ENCODE measurements around the gene REG4.

The REG4 gene

DNA sequence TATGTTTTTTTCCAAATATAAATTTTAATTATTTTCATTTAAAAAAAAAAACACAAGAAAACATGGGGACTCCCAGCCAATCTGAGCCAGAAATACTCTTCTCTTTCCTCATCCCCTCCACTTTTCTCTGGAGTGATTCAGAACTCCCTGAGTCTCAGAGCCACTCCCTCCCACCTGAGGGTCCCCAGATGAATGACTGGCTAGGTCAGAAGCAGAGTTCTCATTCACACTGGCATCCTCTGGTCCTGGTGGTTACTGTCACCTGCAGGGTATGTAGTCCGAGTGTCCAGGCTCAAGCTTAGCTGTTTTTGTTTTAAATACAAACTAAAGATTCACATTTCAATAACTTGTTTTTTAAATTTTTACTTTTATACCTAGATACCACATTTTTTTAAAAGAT is 48.9 kb downstream of the REG4 start:
- Histone ChIP-seq H3K79me1 (ENCODE audit: low read length) (no peaks in the 10 kb centered on the region), H4K8ac (ENCODE audit: low read depth, low read length) (no peak overlapping the region), H3K27me3 (ENCODE audit: insufficient read depth, low read length, poor library complexity) (no peaks in the 10 kb centered on the region), H4K5ac (ENCODE audit: low read length) (no peak overlapping the region), H3K79me2 (ENCODE audit: control insufficient read depth, insufficient read depth, low read length) (no peaks in the 10 kb centered on the region), H3K27ac (ENCODE audit: low read depth, low read length) (no peak overlapping the region), H3K4me2 (ENCODE audit: low read length) (no peak overlapping the region), H3K18ac (ENCODE audit: low read length) (no peak overlapping the region), H3K9ac (ENCODE audit: low read length) (no peak overlapping the region), H3K4ac (ENCODE audit: low read depth, low read length) (no peak overlapping the region), H2BK120ac (ENCODE audit: low read depth, low read length) (no peak overlapping the region), H3K4me3 (ENCODE audit: low read length) (no peak overlapping the region), H3K36me3 (ENCODE audit: control insufficient read depth, insufficient read depth, low read length) (no peaks in the 10 kb centered on the region), H3K56ac (ENCODE audit: low read length) (no peak overlapping the region), H2AK5ac (ENCODE audit: low read length) (no peak overlapping the region), H2BK15ac (replicated peaks; ENCODE audit: low read depth) (no peak overlapping the region), H3K23ac (ENCODE audit: low read length) (no peak overlapping the region), H2BK5ac (ENCODE audit: low read length) (no peak overlapping the region), H3K4me1 (ENCODE audit: control insufficient read depth, low read depth, low read length) (no peaks in the 10 kb centered on the region)
- WGBS (ENCODE audit: extremely low coverage, insufficient coverage, low lambda C conversion rate) = no CpG with 5 or more reads among the region's 1 CpG
- DNase-seq = no peak

DNA sequence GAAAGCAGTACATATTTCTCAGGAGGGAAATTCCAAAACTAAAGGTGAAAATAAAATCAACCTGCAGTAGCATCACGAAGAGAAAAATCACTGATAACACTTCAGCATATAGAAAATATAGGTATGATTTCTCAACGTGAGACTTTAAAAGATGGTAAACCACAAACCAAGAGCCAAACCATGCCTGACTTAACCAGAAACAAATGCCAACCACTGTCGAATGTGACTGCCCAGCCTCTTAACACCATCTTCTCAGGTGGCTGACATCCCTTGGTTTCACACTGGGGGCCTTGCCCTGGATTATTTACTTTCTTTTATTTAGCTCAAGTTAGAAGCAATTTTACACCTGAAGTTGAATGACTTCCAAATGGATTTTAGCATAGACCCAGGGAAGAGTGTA is 52.7 kb downstream of the REG4 start:
- Histone ChIP-seq H2BK15ac (replicated peaks; ENCODE audit: low read depth) (no peak overlapping the region), H3K4ac (ENCODE audit: low read depth, low read length) (no peak overlapping the region), H3K27ac (ENCODE audit: low read depth, low read length) (no peak overlapping the region), H2BK120ac (ENCODE audit: low read depth, low read length) (no peak overlapping the region), H3K9ac (ENCODE audit: low read length) (no peak overlapping the region), H3K18ac (ENCODE audit: low read length) (no peak overlapping the region), H3K4me3 (ENCODE audit: low read length) (no peak overlapping the region), H3K4me1 (ENCODE audit: control insufficient read depth, low read depth, low read length) (no peaks in the 10 kb centered on the region), H2AK5ac (ENCODE audit: low read length) (no peak overlapping the region), H2BK5ac (ENCODE audit: low read length) (no peak overlapping the region), H3K79me1 (ENCODE audit: low read length) (no peaks in the 10 kb centered on the region), H3K36me3 (ENCODE audit: control insufficient read depth, insufficient read depth, low read length) (no peaks in the 10 kb centered on the region), H3K56ac (ENCODE audit: low read length) (no peak overlapping the region), H3K23ac (ENCODE audit: low read length) (no peak overlapping the region), H4K8ac (ENCODE audit: low read depth, low read length) (no peak overlapping the region), H3K4me2 (ENCODE audit: low read length) (no peak overlapping the region), H4K5ac (ENCODE audit: low read length) (no peak overlapping the region), H3K27me3 (ENCODE audit: insufficient read depth, low read length, poor library complexity) (no peaks in the 10 kb centered on the region), H3K79me2 (ENCODE audit: control insufficient read depth, insufficient read depth, low read length) (no peaks in the 10 kb centered on the region)
- no peak for DNase-seq
- WGBS (ENCODE audit: extremely low coverage, insufficient coverage, low lambda C conversion rate) = no CpG with 5 or more reads among the region's 3 CpGs

DNA sequence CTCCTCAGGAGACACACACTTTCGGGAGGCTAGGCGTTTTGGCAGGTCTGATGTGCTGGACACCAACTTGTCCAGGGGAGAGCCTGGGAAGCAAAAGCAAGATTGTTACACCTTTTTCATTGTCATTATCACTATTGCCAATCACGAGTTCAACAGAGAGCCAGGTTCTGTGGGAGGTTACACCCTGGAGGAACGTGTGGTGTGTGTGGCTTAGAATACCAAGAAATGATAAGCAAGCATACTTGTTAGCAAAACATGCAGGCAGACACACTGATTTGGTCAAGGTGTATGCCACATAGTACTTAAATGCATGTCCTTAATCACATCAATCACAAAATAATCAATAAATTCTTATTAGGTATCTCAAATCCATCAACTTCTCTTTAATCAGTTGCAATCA is 58.7 kb downstream of the REG4 start:
- Histone ChIP-seq H4K8ac (ENCODE audit: low read depth, low read length) (no peak overlapping the region), H3K9ac (ENCODE audit: low read length) (no peak overlapping the region), H3K4me3 (ENCODE audit: low read length) (no peak overlapping the region), H3K79me1 (ENCODE audit: low read length) (no peaks in the 10 kb centered on the region), H3K56ac (ENCODE audit: low read length) (no peak overlapping the region), H2BK120ac (ENCODE audit: low read depth, low read length) (no peak overlapping the region), H3K79me2 (ENCODE audit: control insufficient read depth, insufficient read depth, low read length) (no peaks in the 10 kb centered on the region), H2BK15ac (replicated peaks; ENCODE audit: low read depth) (no peak overlapping the region), H3K27ac (ENCODE audit: low read depth, low read length) (no peak overlapping the region), H3K4me1 (ENCODE audit: control insufficient read depth, low read depth, low read length) (no peaks in the 10 kb centered on the region), H4K5ac (ENCODE audit: low read length) (no peak overlapping the region), H3K27me3 (ENCODE audit: insufficient read depth, low read length, poor library complexity) (no peaks in the 10 kb centered on the region), H2BK5ac (ENCODE audit: low read length) (no peak overlapping the region), H3K23ac (ENCODE audit: low read length) (no peak overlapping the region), H3K4me2 (ENCODE audit: low read length) (no peak overlapping the region), H2AK5ac (ENCODE audit: low read length) (no peak overlapping the region), H3K4ac (ENCODE audit: low read depth, low read length) (no peak overlapping the region), H3K18ac (ENCODE audit: low read length) (no peak overlapping the region), H3K36me3 (ENCODE audit: control insufficient read depth, insufficient read depth, low read length) (no peaks in the 10 kb centered on the region)
- DNase-seq = no peak
- no CpG with 5 or more reads among the region's 4 CpGs for WGBS (ENCODE audit: extremely low coverage, insufficient coverage, low lambda C conversion rate)

GRCh38 chr1:119748040-119748439 is 63.2 kb downstream of the REG4 start:
- Histone ChIP-seq H3K79me2 (ENCODE audit: control insufficient read depth, insufficient read depth, low read length) (no peaks in the 10 kb centered on the region), H3K9ac (ENCODE audit: low read length) (no peak overlapping the region), H3K4me2 (ENCODE audit: low read length) (no peak overlapping the region), H3K56ac (ENCODE audit: low read length) (no peak overlapping the region), H2AK5ac (ENCODE audit: low read length) (no peak overlapping the region), H2BK120ac (ENCODE audit: low read depth, low read length) (no peak overlapping the region), H3K79me1 (ENCODE audit: low read length) (no peaks in the 10 kb centered on the region), H3K27me3 (ENCODE audit: insufficient read depth, low read length, poor library complexity) (no peaks in the 10 kb centered on the region), H3K4me3 (ENCODE audit: low read length) (no peak overlapping the region), H2BK15ac (replicated peaks; ENCODE audit: low read depth) (no peak overlapping the region), H3K4ac (ENCODE audit: low read depth, low read length) (no peak overlapping the region), H3K27ac (ENCODE audit: low read depth, low read length) (no peak overlapping the region), H2BK5ac (ENCODE audit: low read length) (no peak overlapping the region), H3K36me3 (ENCODE audit: control insufficient read depth, insufficient read depth, low read length) (peaks cover 5% of the 10 kb centered on the region), H3K18ac (ENCODE audit: low read length) (no peak overlapping the region), H4K8ac (ENCODE audit: low read depth, low read length) (no peak overlapping the region), H3K23ac (ENCODE audit: low read length) (no peak overlapping the region), H3K4me1 (ENCODE audit: control insufficient read depth, low read depth, low read length) (no peaks in the 10 kb centered on the region), H4K5ac (ENCODE audit: low read length) (no peak overlapping the region)
- no CpG with 5 or more reads among the region's 4 CpGs for WGBS (ENCODE audit: extremely low coverage, insufficient coverage, low lambda C conversion rate)
- DNase-seq = no peak

GRCh38 chr1:119747451-119747850 is 63.8 kb downstream of the REG4 start:
- Histone ChIP-seq H3K4me2 (ENCODE audit: low read length) (no peak overlapping the region), H4K8ac (ENCODE audit: low read depth, low read length) (no peak overlapping the region), H3K79me2 (ENCODE audit: control insufficient read depth, insufficient read depth, low read length) (no peaks in the 10 kb centered on the region), H3K4me3 (ENCODE audit: low read length) (no peak overlapping the region), H3K4me1 (ENCODE audit: control insufficient read depth, low read depth, low read length) (no peaks in the 10 kb centered on the region), H3K36me3 (ENCODE audit: control insufficient read depth, insufficient read depth, low read length) (peaks cover 8% of the 10 kb centered on the region), H3K79me1 (ENCODE audit: low read length) (no peaks in the 10 kb centered on the region), H3K27ac (ENCODE audit: low read depth, low read length) (no peak overlapping the region), H2AK5ac (ENCODE audit: low read length) (no peak overlapping the region), H2BK15ac (replicated peaks; ENCODE audit: low read depth) (no peak overlapping the region), H2BK120ac (ENCODE audit: low read depth, low read length) (no peak overlapping the region), H3K56ac (ENCODE audit: low read length) (peak overlapping the region; percentile 26), H3K27me3 (ENCODE audit: insufficient read depth, low read length, poor library complexity) (no peaks in the 10 kb centered on the region), H3K9ac (ENCODE audit: low read length) (no peak overlapping the region), H3K4ac (ENCODE audit: low read depth, low read length) (no peak overlapping the region), H3K18ac (ENCODE audit: low read length) (no peak overlapping the region), H2BK5ac (ENCODE audit: low read length) (no peak overlapping the region), H4K5ac (ENCODE audit: low read length) (no peak overlapping the region), H3K23ac (ENCODE audit: low read length) (no peak overlapping the region)
- no CpG with 5 or more reads among the region's 3 CpGs for WGBS (ENCODE audit: extremely low coverage, insufficient coverage, low lambda C conversion rate)
- DNase-seq = peak; percentile 35

DNA sequence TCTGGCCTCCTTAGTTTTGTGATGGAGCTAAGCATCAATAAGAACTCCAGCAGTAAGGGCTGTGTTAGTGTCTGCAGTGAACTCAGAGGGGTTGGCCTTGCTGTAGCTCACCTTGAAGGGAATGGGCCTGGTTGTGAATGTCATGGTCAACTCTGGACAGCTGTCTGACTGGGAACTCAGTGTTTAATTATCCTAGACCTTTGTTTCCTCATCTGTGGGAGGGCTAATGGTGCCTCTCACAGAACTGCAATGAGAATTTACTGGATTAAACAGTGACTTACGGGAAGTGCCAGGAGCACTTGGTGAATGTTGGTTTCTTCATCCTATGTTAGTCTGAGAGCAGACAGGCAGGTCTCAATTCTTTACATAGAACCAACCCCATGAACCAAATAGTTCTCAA is 66.2 kb downstream of the REG4 start:
- H2BK5ac ChIP-seq (ENCODE audit: low read length) = no peak overlapping the region
- H4K8ac ChIP-seq (ENCODE audit: low read depth, low read length) = no peak overlapping the region
- H3K36me3 ChIP-seq (ENCODE audit: control insufficient read depth, insufficient read depth, low read length) = peaks cover 17% of the 10 kb centered on the region
- H3K79me2 ChIP-seq (ENCODE audit: control insufficient read depth, insufficient read depth, low read length) = no peaks in the 10 kb centered on the region
- H2BK15ac ChIP-seq (replicated peaks; ENCODE audit: low read depth) = no peak overlapping the region
- no peak overlapping the region for H3K9ac ChIP-seq (ENCODE audit: low read length)
- H4K5ac ChIP-seq (ENCODE audit: low read length) = no peak overlapping the region
- no peak overlapping the region for H3K4me2 ChIP-seq (ENCODE audit: low read length)
- H3K23ac ChIP-seq (ENCODE audit: low read length) = no peak overlapping the region
- H3K4ac ChIP-seq (ENCODE audit: low read depth, low read length) = no peak overlapping the region
- H3K56ac ChIP-seq (ENCODE audit: low read length) = no peak overlapping the region
- no peak overlapping the region for H2AK5ac ChIP-seq (ENCODE audit: low read length)
- no peaks in the 10 kb centered on the region for H3K27me3 ChIP-seq (ENCODE audit: insufficient read depth, low read length, poor library complexity)
- no peaks in the 10 kb centered on the region for H3K79me1 ChIP-seq (ENCODE audit: low read length)
- no peak overlapping the region for H3K27ac ChIP-seq (ENCODE audit: low read depth, low read length)
- WGBS (ENCODE audit: extremely low coverage, insufficient coverage, low lambda C conversion rate) = no CpG with 5 or more reads among the region's 1 CpG
- H2BK120ac ChIP-seq (ENCODE audit: low read depth, low read length) = no peak overlapping the region
- no peak overlapping the region for H3K18ac ChIP-seq (ENCODE audit: low read length)
- no peak overlapping the region for H3K4me3 ChIP-seq (ENCODE audit: low read length)
- no peak for DNase-seq
- no peaks in the 10 kb centered on the region for H3K4me1 ChIP-seq (ENCODE audit: control insufficient read depth, low read depth, low read length)
